HCT116 (cell line): ENCODE results near the gene MATN3. TPM values are rescaled to one million over a fixed set of nuclear protein-coding genes. Genes with fewer than 3 reads are reported as not detected.

Experiments
- ATAC-seq: fragments of 200-7000 bp; cut with Tn5 transposase; 2 replicates; pipeline ENCODE4 v1.9.1; 2020; ENCODE audit warnings: mild to moderate bottlenecking, moderate library complexity
- BruUV-seq: library from RNA; stranded (reverse); fragments of 400-500 nt; replicated peaks from 2 replicates; lab custom pipeline; 2021; lab: Mats Ljungman, UMichigan
- CTCF ChIA-PET: fragments of 300-600 bp; sonication (Branson Sonifier 250); formaldehyde crosslinking; loops from one replicate; lab custom pipeline; 2021; ENCODE audit warnings: antibody characterized with exemption; lab: Charles Lee
- POLR2A ChIA-PET: fragments of 300-600, 350-600 bp; sonication (Branson Sonifier 250); formaldehyde crosslinking; loops from one replicate; lab custom pipeline; 2021; ENCODE audit warnings: antibody characterized with exemption; lab: Charles Lee
- RAD21 ChIA-PET, 2 experiments: fragments of 300-600 bp; sonication (Branson Sonifier 250); formaldehyde crosslinking; loops; one replicate each; lab custom pipeline; 2023; ENCODE audit warnings: low total read pairs in 2 of 2; ENCODE audit not compliant: uncharacterized antibody in 2 of 2, unreplicated experiment in 2 of 2, low non-redundant PET in 1 of 2; lab: Charles Lee
- DNase-seq: peaks from one replicate; pipeline ENCODE4 v3.0.0-alpha.2; 2010; ENCODE audit warnings: low read depth, low spot score
- H2AFZ ChIP-seq: fragments of 200-600 bp; shearing (Covaris generic), sonication (generic); 2 replicates; pipeline ENCODE4 v1.6.1; 2017; ENCODE audit warnings: low read depth, mixed run types, mixed read lengths, antibody characterized with exemption, low read length; ENCODE audit not compliant: poor library complexity, severe bottlenecking
- H3K27ac ChIP-seq: 2 replicates; pipeline ENCODE4 v1.5.1; 2012; ENCODE audit warnings: low read depth, low read length
- H3K27me3 ChIP-seq: fragments of 200-600 bp; sonication (generic); 2 replicates; pipeline ENCODE4 v1.6.1; 2016; ENCODE audit warnings: mixed run types, low read length, mixed read lengths; ENCODE audit not compliant: insufficient read depth
- H3K36me3 ChIP-seq, 2 experiments: fragments of 200-500 bp in 1 of 2; fragments of 200-600 bp in 1 of 2; sonication (Bioruptor generic) in 1 of 2; sonication (generic) in 1 of 2; 2 replicates each; pipeline versions ENCODE4 v1.5.1 to v1.6.1; 2014 to 2016; ENCODE audit warnings: low read length in 2 of 2, inconsistent platforms in 1 of 2, mixed read lengths in 1 of 2, mixed run types in 1 of 2; ENCODE audit not compliant: insufficient read depth in 2 of 2, control insufficient read depth in 1 of 2
- H3K4me1 ChIP-seq, 2 experiments: fragments of 200-600 bp in 1 of 2; sonication (generic) in 1 of 2; 2 replicates each; pipeline versions ENCODE4 v1.5.1 to v1.6.1; 2012 to 2017; ENCODE audit warnings: low read length in 2 of 2, inconsistent platforms in 1 of 2, mild to moderate bottlenecking in 1 of 2, mixed read lengths in 1 of 2, mixed run types in 1 of 2, moderate library complexity in 1 of 2; ENCODE audit not compliant: insufficient read depth in 2 of 2, control insufficient read depth in 1 of 2
- H3K4me2 ChIP-seq: fragments of 200-600 bp; sonication (generic); 2 replicates; pipeline ENCODE4 v1.6.1; 2017; ENCODE audit warnings: mixed run types, low read length, mixed read lengths
- H3K4me3 ChIP-seq, 2 experiments: fragments of 200-600 bp in 1 of 2; sonication (generic) in 1 of 2; replicated peaks in 1 of 2; 2 replicates each; pipeline ENCODE4 v1.5.1; 2011 to 2016; ENCODE audit warnings: low read length in 2 of 2, control low read depth in 1 of 2, low read depth in 1 of 2, mild to moderate bottlenecking in 1 of 2, mixed read lengths in 1 of 2, mixed run types in 1 of 2
- H3K79me2 ChIP-seq: fragments of 200-600 bp; sonication (generic); 2 replicates; pipeline ENCODE4 v1.6.1; 2017; ENCODE audit warnings: mild to moderate bottlenecking, mixed run types, low read length, moderate library complexity, mixed read lengths; ENCODE audit not compliant: insufficient read depth
- H3K9ac ChIP-seq: fragments of 200-600 bp; sonication (generic); 2 replicates; pipeline ENCODE4 v1.6.1; 2016; ENCODE audit warnings: low read length, mixed read lengths
- H3K9me2 ChIP-seq: fragments of 200-600 bp; sonication (generic), shearing (Covaris generic); 2 replicates; pipeline ENCODE4 v1.6.1; 2017; ENCODE audit warnings: mixed run types, mild to moderate bottlenecking, moderate library complexity; ENCODE audit not compliant: insufficient read depth
- H3K9me3 ChIP-seq, 2 experiments: fragments of 200-500 bp in 1 of 2; fragments of 200-600 bp in 1 of 2; sonication (Bioruptor generic) in 1 of 2; sonication (generic) in 1 of 2; 2 replicates each; pipeline ENCODE4 v1.6.1; 2014 to 2017; ENCODE audit warnings: low read length in 2 of 2, mixed read lengths in 2 of 2, inconsistent platforms in 1 of 2, low read depth in 1 of 2, mild to moderate bottlenecking in 1 of 2, mixed run types in 1 of 2, moderate library complexity in 1 of 2; ENCODE audit not compliant: control insufficient read depth in 1 of 2, insufficient read depth in 1 of 2
- H4K20me1 ChIP-seq: fragments of 200-600 bp; sonication (generic), shearing (Covaris generic); 2 replicates; pipeline ENCODE4 v1.6.1; 2017; ENCODE audit warnings: mixed run types, mild to moderate bottlenecking, moderate library complexity; ENCODE audit not compliant: insufficient read depth
- CTCF ChIP-seq, 3 experiments: fragments of 200-600 bp in 1 of 3; sonication (generic) in 1 of 3; IDR thresholded peaks in 2 of 3; conservative IDR thresholded peaks in 1 of 3; 2 replicates each; pipeline ENCODE4 v1.5.1; 2012 to 2017; ENCODE audit warnings: low read depth in 2 of 3, low read length in 2 of 3, antibody characterized with exemption in 1 of 3, borderline replicate concordance in 1 of 3, control low read depth in 1 of 3, mild to moderate bottlenecking in 1 of 3, mixed read lengths in 1 of 3, mixed run types in 1 of 3, moderate library complexity in 1 of 3; ENCODE audit not compliant: insufficient read depth in 1 of 3
- EZH2 ChIP-seq: fragments of 200-600 bp; sonication (generic); IDR thresholded peaks from 2 replicates; pipeline ENCODE4 v1.6.1; 2017; ENCODE audit warnings: antibody characterized with exemption, mixed run types
- RAD21 ChIP-seq: IDR thresholded peaks from 2 replicates; pipeline ENCODE4 v1.6.1; 2012; ENCODE audit warnings: low read depth, mild to moderate bottlenecking
- SP1 ChIP-seq: IDR thresholded peaks from 2 replicates; pipeline ENCODE4 v1.6.1; 2012; ENCODE audit warnings: low read depth
- intact Hi-C: fragments of 100-400 bp; cut with micrococcal nuclease; formaldehyde crosslinking; loops from 2 replicates; pipeline ENCODE4 v1.10.0; 2022
- total RNA-seq: library from RNA; stranded (reverse); gene quantifications from one replicate; pipeline ENCODE4 v1.2.1, GENCODE V29; 2021; ENCODE audit not compliant: unreplicated experiment

MATN3 gene
- total RNA-seq, 1 experiment from 2014 or later, result not detected

GRCh38 chr2:20016346-20016745, 3.9 kb upstream of the MATN3 start:
- Histone ChIP-seq H3K4me2 (no peak overlapping the region), H3K9ac (no peak overlapping the region), H3K4me1 (no peaks in the 10 kb centered on the region), H3K27ac (no peak overlapping the region), H4K20me1 (no peaks in the 10 kb centered on the region), H2AFZ (no peak overlapping the region), H3K79me2 (no peaks in the 10 kb centered on the region), H3K27me3 (no peaks in the 10 kb centered on the region), H3K36me3 (no peaks in the 10 kb centered on the region), H3K9me3 (no peaks in the 10 kb centered on the region), H3K4me3 (no peak overlapping the region), H3K9me2 (no peaks in the 10 kb centered on the region)
- RAD21 ChIA-PET, result interaction anchor here in 1 of 2 experiments (1.9 kb wide), 1 partner anchor 78 kb away, joined by 7 read pairs; no protein-coding TSS in a partner anchor
- intact Hi-C loops, result no loop called here
- no TSS peak for BruUV-seq
- CTCF ChIA-PET, result interaction anchor here (0.9 to 2.5 kb wide), 11 partner anchors 8 to 362 kb away, joined by 3 to 35 read pairs (median 9); partner anchors contain the start of gene LAPTM4A
- DNase-seq (no peak), ATAC-seq (0 out of 2 replicates have a peak, but pooled peaks have one; percentile 34)
- POLR2A ChIA-PET, result no interaction called here
- TF ChIP-seq CTCF (IDR thresholded peaks at IDR 0.05 in 2 of 3, conservative IDR thresholded peaks at IDR 0.05 in 1 of 3; ENCODE audit: borderline replicate concordance in 1 of 3, insufficient read depth in 1 of 3, low read depth in 2 of 3, low read length in 2 of 3), result peak; percentile 7 to 39 (median 29); a peak in 3 of 6 replicates
- TF ChIP-seq SP1, result no peak
- peak; percentile 8; the same call in 1 of the 2 replicates for TF ChIP-seq RAD21

- Histone ChIP-seq H3K27me3 (no peaks in the 10 kb centered on the region), H3K9ac (no peak overlapping the region), H3K36me3 (no peaks in the 10 kb centered on the region), H3K4me3 (no peak overlapping the region), H3K27ac (no peak overlapping the region), H3K79me2 (no peaks in the 10 kb centered on the region), H3K4me1 (no peaks in the 10 kb centered on the region), H4K20me1 (no peaks in the 10 kb centered on the region), H3K9me3 (no peaks in the 10 kb centered on the region), H2AFZ (peak overlapping the region; percentile 55), H3K4me2 (no peak overlapping the region), H3K9me2 (no peaks in the 10 kb centered on the region)
- POLR2A ChIA-PET, result interaction anchor here (1.0 to 1.1 kb wide), 2 partner anchors 36 to 78 kb away, joined by 3 to 5 read pairs; partner anchors contain the start of gene LAPTM4A
- RAD21 ChIA-PET, result interaction anchor here (1.0 to 1.9 kb wide), 2 partner anchors 78 to 79 kb away, joined by 5 to 7 read pairs; no protein-coding TSS in a partner anchor
- no TSS peak for BruUV-seq
- TF ChIP-seq RAD21 (peak; percentile 77), CTCF (IDR thresholded peaks at IDR 0.05 in 2 of 3, conservative IDR thresholded peaks at IDR 0.05 in 1 of 3; ENCODE audit: borderline replicate concordance in 1 of 3, insufficient read depth in 1 of 3, low read depth in 2 of 3, low read length in 2 of 3) (peak; percentile 52 to 83 (median 70)), EZH2 (no peak)
- DNase-seq (peak; percentile 26), ATAC-seq (peak; percentile 74)
- CTCF ChIA-PET, result interaction anchor here (0.5 to 2.5 kb wide), 33 partner anchors 9 to 362 kb away, joined by 3 to 35 read pairs (median 5); partner anchors contain the start of genes LAPTM4A, SDC1 and WDR35
- intact Hi-C loops, result loop anchor here (1.0 to 2.0 kb wide), 2 partner anchors 77 to 83 kb away; no protein-coding TSS in a partner anchor
These were observed 3.1 kb upstream of the MATN3 start for GRCh38 chr2:20015482-20016083.
